ENCODE data around the gene GSTM2.

GRCh38 chr1:109705411-109705810, 37.6 kb downstream of the GSTM2 start:
- TF ChIP-seq, protein P1, sequence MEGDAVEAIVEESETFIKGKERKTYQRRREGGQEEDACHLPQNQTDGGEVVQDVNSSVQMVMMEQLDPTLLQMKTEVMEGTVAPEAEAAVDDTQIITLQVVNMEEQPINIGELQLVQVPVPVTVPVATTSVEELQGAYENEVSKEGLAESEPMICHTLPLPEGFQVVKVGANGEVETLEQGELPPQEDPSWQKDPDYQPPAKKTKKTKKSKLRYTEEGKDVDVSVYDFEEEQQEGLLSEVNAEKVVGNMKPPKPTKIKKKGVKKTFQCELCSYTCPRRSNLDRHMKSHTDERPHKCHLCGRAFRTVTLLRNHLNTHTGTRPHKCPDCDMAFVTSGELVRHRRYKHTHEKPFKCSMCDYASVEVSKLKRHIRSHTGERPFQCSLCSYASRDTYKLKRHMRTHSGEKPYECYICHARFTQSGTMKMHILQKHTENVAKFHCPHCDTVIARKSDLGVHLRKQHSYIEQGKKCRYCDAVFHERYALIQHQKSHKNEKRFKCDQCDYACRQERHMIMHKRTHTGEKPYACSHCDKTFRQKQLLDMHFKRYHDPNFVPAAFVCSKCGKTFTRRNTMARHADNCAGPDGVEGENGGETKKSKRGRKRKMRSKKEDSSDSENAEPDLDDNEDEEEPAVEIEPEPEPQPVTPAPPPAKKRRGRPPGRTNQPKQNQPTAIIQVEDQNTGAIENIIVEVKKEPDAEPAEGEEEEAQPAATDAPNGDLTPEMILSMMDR (conservative IDR thresholded peaks at IDR 0.05) = no peak
- TF ChIP-seq ZFX (IDR thresholded peaks at IDR 0.05) = no peak

All from C4-2B (cell line).